Vagina (tissue), 2 donors: ENCODE measurements around the gene USP6NL.

Experiments used
- CTCF ChIP-seq, 3 experiments: fragments of 450-650 bp in 2 of 3; fragments of 200-600 bp in 1 of 3; sonication (generic) in 1 of 3; IDR thresholded peaks; one replicate each; pipeline ENCODE4 v1.5.1; 2017 to 2019; ENCODE audit warnings: antibody characterized with exemption in 3 of 3, mild to moderate bottlenecking in 2 of 3, moderate library complexity in 2 of 3
- POLR2A ChIP-seq, 2 donors: fragments of 450-650 bp; IDR thresholded peaks; one replicate each; pipeline ENCODE4 v1.6.1; 2017; ENCODE audit warnings: antibody characterized with exemption in 2 of 2, mild to moderate bottlenecking in 2 of 2, moderate library complexity in 2 of 2

- TF ChIP-seq CTCF (IDR thresholded peaks at IDR 0.05) (no peak), POLR2A (IDR thresholded peaks at IDR 0.05) (no peak)
Observed at GRCh38 chr10:11504566-11505285, 106.7 kb downstream of the USP6NL start.
